HG03097 (cell line): ENCODE results near the gene SPAG16.

ENCODE experiments used
- ATAC-seq: cut with Tn5 transposase; IDR thresholded peaks from one replicate; pipeline ENCODE4 v1.9.1; 2021; ENCODE audit not compliant: unreplicated experiment, low FRiP score

The SPAG16 gene

DNA sequence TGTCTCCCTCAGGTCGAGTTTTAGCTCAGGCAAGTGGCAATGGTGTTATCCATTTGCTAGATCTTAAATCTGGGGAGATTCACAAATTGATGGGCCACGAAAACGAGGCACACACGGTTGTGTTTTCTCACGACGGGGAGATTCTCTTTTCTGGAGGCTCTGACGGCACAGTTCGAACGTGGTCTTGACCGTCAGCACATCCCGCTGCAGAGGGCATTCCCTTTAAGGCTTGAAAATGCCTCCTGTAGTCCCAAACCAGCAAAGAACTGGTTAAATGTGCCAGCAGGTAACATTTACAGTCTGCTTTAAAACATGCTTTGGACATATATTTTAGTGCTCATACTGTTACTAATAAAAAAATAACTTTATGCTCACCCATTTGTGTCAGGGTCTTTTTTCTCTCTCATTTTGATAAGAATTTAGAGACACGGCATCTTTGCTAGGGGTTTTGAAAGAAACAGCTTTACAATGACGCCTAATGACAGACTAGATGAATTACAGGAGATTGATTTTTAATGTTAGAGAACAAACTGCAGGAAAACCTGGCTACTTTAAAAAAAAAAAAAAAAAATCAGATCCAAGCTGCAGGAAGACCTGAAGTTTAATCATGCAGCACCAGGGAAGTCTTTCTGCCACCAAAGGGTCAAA, 1126.0 kb downstream of the SPAG16 start:
- no peak for ATAC-seq

DNA sequence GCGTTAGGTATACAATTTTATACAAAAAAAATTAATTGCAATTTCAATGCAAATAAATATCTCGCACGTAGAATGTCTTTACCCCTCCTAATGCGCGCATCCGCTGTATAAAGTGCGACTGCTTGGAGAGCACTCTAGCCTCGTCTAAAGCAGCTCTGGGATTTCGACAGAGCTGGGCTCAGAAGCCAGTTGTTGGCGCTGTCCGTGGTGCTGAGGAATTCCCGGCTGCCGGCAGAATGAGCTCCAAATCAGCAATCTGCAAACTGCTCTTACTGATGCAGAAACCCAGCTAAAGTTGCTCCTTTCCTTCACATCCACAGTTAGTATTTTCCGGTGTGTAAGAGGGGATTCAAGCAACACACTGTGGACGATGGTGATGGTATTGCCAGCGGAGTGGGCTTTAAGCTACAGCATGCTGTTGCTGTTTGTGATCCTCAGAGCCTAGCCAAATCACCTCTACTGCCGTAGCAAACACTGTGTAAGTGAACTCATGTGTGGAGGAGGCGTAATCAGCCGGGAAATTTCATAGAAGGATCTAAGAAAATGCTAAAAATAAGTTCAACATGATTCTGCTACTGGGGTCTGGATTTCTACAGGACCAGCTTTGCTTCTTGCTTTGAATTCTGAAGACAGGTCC, 1126.8 kb downstream of the SPAG16 start, which contains the start of gene VWC2L:
VWC2L (plus strand) TSS at position 137 of the 637 bp plus-strand sequence. CDS start 3,140 bp downstream, outside the sequence.
- no peak for ATAC-seq

DNA sequence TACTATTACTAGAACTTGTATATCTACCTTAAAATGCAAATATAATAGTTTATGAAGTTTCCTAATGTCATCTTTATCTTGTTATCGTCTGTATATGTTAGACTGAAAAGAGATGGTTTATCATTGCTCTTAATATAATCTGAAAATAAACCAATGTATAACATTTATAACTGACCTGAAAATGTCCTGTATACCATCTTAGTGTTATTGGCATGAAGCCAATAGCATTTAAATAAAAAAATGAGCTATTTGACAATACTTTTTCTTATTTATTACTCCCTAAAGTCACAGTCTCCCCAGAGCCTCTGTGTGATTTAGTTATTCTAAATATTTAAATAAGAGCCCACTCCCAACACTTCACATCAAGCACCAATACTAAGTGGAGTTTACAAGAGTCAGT, 1128.4 kb downstream of the SPAG16 start:
- no peak for ATAC-seq

DNA sequence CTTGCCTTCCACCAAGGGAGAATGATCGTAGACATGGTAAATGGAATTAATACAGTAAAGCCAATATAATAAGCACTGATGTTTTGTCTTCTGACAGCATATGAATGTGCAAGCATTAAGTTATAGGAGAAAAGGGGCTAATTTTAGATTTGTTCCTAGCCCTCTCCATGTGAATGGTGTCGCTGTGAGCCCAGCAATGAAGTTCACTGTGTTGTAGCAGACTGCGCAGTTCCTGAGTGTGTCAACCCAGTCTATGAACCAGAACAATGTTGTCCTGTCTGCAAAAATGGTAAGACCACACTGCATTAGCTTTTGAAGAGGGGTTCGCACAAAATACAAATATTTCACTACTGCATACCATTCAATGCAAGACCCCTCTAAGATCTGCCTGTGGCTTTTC, 1152.2 kb downstream of the SPAG16 start:
- no peak for ATAC-seq

DNA sequence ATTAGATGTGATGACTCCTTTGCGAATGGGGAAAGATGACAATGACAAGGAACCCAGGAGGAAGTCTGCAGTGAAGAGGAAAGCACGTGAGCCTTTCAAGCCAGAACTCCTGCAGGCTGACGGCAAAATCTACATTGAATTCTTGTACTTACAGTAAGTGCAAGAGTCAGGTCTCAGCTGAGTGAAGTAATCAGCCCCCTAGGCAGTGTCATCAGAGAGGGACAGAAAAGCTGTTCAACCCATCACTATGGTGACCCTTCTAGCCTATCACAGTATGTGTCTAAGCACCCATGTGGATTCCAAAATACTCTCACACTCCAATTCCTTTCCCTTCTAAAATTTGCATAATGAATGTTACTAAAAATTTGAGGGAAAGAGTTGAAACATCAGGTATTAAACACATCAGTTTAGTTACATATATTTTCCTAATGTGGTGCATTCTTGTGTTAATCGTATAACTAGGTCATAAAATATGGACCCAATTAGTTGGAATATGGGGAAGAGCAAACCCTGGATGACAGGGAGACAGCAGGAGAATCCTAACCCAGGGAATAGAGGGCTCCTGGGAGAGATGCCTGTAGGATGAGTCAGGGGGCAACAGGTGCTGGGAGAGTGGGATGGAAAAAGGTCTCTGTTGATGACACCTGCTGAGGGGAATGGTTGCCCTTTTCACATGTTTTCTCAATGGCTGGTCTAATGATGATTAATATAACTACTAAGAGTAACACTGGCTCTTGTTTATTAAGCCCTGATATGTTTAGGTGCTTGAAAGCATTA, 1166.0 kb downstream of the SPAG16 start:
- no peak for ATAC-seq

DNA sequence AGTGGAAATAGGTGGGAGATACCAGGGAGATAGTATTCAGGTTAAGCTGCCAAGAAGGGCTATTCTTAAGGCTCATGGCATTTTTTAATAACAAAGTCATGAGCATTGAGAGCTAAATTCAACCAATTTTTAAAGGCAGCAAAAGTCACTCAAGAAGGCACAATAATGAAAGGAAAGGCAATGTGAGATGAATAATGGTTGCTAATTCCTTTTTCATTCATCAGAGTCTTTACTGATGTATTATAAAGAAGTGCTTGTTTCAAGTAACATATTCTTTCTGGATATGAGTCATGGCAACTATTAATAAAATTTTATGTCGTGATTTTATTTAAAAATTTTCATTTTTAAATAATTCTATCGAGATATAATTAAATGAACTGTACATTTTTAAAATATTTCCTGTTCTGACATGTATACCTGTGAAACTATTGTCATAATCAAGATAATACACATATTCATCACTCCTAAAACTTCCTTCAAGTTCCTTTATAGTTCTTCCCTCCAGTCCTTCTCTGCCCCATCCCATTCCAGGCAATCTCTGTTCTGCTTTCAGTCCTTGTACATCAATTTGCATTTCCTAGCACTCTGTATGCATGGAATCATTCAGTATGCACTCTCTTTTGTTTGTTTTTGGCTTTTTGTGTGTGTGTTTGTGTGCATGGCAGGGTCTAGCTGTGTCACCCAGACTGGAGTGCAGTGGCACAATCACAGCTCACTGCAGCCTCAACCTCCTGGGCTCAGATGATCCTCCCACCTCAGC, 1167.4 kb downstream of the SPAG16 start:
- no peak for ATAC-seq
